Fibroblast of mammary gland (primary cell): ENCODE measurements around the gene TUBA1B.
"Not testable (repeated sequence)": the region's sequence is repeated elsewhere in the genome, so short reads cannot be mapped to it uniquely, and the experiment has no call there.

Source experiments
- DNase-seq: peaks from one replicate; pipeline ENCODE4 v3.0.0-alpha.2; 2010; ENCODE audit warnings: low read depth
- H3K4me3 ChIP-seq: 2 replicates; pipeline ENCODE4 v1.5.1; 2011; ENCODE audit warnings: low read depth, mild to moderate bottlenecking, low read length, moderate library complexity; ENCODE audit not compliant: control insufficient read depth
- TF ChIP-seq, protein P1 (sequence below): conservative IDR thresholded peaks from 2 replicates; pipeline ENCODE4 v1.5.1; 2011; ENCODE audit warnings: low read depth, low read length, inconsistent platforms; ENCODE audit not compliant: control insufficient read depth, insufficient read depth

TUBA1B gene

DNA sequence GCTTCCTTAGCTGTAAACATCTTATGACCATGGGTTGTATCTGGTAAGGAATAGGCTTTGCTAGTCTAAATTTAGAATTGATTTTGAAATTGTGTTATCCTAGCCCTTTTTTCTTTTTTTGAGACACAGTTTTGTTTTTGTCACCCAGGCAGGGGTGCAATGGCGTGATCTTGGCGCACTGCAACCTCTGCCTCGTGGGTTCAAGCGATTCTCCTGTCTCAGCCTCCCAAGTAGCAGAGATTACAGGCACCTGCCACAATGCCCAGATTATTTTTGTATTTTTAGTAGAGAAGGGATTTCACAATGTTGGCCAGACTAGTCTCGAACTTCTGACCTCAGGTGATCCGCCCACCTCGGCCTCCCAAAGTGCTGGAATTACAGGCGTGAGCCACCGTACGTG is 2.4 kb upstream of the TUBA1B start:
- H3K4me3 ChIP-seq, result no peak overlapping the region
- no peak for DNase-seq
- TF ChIP-seq, protein P1, sequence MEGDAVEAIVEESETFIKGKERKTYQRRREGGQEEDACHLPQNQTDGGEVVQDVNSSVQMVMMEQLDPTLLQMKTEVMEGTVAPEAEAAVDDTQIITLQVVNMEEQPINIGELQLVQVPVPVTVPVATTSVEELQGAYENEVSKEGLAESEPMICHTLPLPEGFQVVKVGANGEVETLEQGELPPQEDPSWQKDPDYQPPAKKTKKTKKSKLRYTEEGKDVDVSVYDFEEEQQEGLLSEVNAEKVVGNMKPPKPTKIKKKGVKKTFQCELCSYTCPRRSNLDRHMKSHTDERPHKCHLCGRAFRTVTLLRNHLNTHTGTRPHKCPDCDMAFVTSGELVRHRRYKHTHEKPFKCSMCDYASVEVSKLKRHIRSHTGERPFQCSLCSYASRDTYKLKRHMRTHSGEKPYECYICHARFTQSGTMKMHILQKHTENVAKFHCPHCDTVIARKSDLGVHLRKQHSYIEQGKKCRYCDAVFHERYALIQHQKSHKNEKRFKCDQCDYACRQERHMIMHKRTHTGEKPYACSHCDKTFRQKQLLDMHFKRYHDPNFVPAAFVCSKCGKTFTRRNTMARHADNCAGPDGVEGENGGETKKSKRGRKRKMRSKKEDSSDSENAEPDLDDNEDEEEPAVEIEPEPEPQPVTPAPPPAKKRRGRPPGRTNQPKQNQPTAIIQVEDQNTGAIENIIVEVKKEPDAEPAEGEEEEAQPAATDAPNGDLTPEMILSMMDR, result no peak

DNA sequence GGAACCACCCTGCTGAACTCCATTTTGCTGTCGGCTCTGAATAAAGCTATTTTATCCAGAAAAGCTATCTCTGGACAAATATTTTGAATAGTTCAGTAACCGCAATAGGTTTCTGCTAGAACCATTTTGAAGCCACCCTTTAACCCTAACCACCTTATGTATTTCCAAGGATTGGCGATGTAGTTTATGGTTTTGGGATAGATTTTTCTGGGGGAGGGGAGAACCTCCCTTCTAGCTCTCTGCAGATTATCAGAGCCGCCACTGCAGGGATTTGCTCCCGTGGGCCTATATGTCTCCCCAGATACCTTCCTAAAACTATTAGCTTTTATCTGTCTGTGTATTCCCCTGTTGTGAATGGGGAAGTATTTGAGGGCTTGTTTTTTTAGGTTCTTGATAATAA is 1.8 kb upstream of the TUBA1B start:
- H3K4me3 ChIP-seq, result peak overlapping the region; percentile 41
- TF ChIP-seq, protein P1, result no peak
- no peak for DNase-seq

DNA sequence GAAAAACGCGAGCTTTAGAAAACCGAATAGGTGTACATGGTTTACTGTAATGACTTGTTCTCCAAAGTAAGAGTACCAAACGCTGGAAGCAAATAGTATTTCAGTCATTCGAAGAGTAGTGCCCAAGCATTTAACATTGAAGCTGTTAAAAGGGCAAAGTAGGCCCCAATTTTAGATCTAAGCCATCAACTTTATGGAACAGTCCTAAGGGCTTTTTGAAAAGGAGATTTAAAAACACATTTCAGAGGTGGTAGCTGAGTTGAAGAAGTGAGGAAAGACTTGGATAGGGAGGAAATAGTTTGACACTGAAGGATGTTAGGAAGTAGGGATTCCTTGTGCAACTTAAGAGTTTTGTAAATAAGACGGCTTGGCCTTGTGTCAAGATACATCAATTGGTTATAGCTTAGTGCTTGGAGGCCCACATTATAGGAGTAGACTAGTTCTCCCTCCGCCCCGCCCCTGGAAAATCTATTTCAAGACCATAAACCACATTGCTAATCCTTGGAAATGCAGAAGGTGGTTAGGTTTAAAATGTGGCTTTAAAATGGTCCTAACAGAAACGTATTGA is 783 bp upstream of the TUBA1B start:
- peak; percentile 76 for DNase-seq
- TF ChIP-seq, protein P1, result no peak
- H3K4me3 ChIP-seq, result peak overlapping the region; percentile 41

DNA sequence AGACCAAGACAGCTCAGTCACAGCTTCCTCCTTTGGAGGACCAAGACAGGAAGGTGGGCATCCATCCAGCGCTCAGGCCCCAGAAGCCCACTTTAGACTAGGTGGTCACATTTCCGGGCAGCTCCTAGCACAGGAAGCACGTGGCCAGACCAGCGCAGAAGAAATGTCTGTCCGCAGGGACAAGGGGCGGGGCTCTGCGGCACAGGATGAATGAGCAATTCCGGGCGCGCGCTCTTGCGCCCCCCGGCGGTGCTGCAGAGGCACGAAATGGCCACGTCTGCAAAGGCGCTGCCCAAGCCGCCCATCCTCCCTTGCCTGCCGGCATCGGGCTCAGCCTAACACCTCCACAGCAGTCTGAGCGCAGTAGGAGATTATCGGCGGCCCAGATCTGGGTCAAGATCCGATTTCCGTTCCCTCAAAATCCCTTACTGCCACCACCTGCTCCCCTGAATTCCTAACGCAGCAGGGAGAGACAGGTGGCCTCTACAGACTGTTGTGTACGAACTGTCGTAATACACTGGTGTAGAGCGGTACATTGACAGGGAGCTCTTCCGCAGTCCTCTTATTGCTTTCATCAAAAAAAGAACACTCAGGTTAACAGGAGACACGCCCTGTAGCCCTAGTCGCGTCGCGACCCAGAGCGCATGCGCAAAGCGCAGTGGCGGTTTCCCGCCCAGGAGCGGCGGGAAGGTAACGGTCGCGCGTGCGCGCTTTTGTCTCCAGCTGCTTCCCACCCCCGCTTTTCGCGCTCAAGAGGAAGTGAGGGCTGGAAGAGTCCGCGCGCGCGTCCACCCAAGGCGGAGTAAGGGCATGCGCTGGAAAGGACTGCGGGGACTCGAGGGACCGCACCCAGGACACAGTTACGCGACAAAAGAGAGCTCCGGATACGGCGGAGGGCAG is 794 bp downstream of the TUBA1B start:
- peak overlapping the region; percentile 81 for H3K4me3 ChIP-seq
- peak; percentile 92 for DNase-seq
- TF ChIP-seq, protein P1, result peak; percentile 83

DNA sequence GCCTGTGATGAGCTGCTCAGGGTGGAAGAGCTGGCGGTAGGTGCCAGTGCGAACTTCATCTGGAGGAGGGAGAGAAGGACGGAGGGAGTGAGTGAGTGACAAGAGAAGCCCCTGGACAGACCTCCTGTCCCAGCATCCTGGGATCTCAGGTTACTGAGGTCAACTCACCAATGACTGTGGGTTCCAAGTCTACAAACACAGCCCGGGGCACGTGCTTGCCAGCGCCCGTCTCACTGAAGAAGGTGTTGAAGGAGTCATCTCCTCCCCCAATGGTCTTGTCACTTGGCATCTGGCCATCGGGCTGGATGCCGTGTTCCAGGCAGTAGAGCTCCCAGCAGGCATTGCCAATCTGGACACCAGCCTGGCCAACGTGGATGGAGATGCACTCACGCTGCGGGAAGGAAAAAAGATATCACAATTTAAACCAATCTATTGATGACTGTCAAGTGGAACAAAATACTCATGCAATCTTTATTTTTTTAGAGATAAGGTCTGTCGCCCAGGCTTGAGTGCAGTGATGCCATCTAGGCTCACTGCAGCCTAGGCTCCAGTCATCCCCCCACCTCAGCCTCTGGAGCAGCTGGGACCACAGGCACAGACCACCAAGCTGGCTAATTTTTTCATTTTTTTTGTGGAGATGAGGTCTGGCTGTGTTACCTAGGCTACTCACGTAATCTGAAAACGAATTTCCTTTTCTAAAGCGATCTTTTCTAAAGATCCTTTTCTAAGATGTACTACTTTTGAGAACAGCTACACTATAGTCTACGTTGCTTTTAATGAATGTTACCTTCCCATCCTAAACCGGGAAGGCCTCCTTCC is 1.7 kb downstream of the TUBA1B start:
- H3K4me3 ChIP-seq, result peak overlapping the region; percentile 81
- no peak for DNase-seq
- TF ChIP-seq, protein P1, result no peak

DNA sequence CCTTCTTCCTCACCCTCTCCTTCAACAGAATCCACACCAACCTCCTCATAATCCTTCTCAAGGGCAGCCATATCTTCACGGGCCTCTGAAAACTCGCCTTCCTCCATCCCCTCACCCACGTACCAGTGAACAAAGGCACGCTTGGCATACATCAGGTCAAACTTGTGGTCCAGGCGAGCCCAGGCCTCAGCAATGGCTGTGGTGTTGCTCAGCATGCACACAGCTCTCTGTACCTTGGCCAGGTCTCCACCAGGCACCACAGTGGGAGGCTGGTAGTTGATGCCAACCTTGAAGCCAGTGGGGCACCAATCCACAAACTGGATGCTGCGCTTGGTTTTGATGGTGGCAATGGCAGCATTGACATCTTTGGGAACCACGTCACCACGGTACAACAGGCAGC is 3.2 kb downstream of the TUBA1B start:
- not testable (repeated sequence) for DNase-seq, H3K4me3 ChIP-seq
